Transverse colon (tissue), 4 donors: ENCODE data around the gene VPS26C.

ENCODE experiments used
- EP300 ChIP-seq: sonication (generic); formaldehyde crosslinking; IDR thresholded peaks from one replicate; pipeline ENCODE4 v1.6.1; 2017; ENCODE audit warnings: antibody characterized with exemption, low read depth
- POLR2A ChIP-seq: fragments of 450-650 bp; IDR thresholded peaks from one replicate; pipeline ENCODE4 v1.6.1; 2016; ENCODE audit warnings: antibody characterized with exemption, mild to moderate bottlenecking, moderate library complexity
- POLR2AphosphoS5 ChIP-seq, 3 donors: sonication (generic); formaldehyde crosslinking; IDR thresholded peaks; one replicate each; pipeline ENCODE4 v1.6.1; 2016; ENCODE audit warnings: antibody characterized with exemption in 3 of 3
- TF ChIP-seq, protein P1 (sequence below), 5 experiments: fragments of 200-600 bp in 3 of 5; fragments of 450-650 bp in 2 of 5; sonication (generic) in 3 of 5; IDR thresholded peaks; 1 replicate in 2 of 5; 2 replicates in 3 of 5; pipeline ENCODE4 v1.5.1; 2016 to 2017; ENCODE audit warnings: antibody characterized with exemption in 5 of 5, inconsistent platforms in 3 of 5, mild to moderate bottlenecking in 2 of 5, moderate library complexity in 1 of 5

DNA sequence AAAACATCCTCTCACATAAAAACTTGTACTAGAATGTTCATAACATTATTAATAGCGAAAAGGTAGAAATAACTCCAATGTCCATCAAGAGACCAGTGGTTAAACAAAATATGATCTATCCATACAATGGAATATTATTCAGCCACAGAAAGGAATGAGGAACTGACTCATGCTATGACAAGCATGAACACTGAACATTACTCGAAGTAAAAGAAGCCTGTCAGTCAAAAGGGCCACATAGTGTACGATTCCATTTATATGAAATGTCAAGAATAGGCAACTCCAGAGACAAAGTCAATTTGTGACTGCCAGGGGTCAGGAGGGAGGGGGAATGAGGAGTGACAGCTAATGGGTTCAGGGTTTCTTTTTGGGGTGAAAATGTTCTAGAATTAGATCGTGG, 2.3 kb downstream of the VPS26C start:
- TF ChIP-seq, protein P1, sequence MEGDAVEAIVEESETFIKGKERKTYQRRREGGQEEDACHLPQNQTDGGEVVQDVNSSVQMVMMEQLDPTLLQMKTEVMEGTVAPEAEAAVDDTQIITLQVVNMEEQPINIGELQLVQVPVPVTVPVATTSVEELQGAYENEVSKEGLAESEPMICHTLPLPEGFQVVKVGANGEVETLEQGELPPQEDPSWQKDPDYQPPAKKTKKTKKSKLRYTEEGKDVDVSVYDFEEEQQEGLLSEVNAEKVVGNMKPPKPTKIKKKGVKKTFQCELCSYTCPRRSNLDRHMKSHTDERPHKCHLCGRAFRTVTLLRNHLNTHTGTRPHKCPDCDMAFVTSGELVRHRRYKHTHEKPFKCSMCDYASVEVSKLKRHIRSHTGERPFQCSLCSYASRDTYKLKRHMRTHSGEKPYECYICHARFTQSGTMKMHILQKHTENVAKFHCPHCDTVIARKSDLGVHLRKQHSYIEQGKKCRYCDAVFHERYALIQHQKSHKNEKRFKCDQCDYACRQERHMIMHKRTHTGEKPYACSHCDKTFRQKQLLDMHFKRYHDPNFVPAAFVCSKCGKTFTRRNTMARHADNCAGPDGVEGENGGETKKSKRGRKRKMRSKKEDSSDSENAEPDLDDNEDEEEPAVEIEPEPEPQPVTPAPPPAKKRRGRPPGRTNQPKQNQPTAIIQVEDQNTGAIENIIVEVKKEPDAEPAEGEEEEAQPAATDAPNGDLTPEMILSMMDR (IDR thresholded peaks at IDR 0.05) = no peak
- TF ChIP-seq POLR2AphosphoS5 (IDR thresholded peaks at IDR 0.05) (no peak), POLR2A (no peak), EP300 (no peak)
